ENCODE data around the gene ABTB2.

DNA sequence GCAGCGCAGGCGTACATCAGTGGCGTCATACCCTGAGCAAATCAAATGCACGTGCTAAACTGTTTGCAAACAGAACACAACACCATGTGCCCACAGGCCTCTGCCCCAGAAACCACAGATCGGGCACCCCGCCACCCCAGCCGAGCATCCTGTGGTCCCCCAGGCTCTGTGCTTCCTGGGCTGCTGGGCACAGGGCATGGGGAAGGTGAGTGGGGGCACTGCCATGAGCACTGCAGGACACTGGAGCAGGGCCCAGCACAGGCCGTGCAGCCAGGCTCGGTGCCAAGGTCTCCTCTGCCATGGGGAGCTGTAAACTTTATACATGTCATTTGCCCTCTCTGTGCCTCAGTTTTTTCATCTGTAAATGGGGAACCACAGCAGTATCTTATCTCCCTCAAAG is 189.8 kb downstream of the ABTB2 start:
- TF ChIP-seq, protein P1, sequence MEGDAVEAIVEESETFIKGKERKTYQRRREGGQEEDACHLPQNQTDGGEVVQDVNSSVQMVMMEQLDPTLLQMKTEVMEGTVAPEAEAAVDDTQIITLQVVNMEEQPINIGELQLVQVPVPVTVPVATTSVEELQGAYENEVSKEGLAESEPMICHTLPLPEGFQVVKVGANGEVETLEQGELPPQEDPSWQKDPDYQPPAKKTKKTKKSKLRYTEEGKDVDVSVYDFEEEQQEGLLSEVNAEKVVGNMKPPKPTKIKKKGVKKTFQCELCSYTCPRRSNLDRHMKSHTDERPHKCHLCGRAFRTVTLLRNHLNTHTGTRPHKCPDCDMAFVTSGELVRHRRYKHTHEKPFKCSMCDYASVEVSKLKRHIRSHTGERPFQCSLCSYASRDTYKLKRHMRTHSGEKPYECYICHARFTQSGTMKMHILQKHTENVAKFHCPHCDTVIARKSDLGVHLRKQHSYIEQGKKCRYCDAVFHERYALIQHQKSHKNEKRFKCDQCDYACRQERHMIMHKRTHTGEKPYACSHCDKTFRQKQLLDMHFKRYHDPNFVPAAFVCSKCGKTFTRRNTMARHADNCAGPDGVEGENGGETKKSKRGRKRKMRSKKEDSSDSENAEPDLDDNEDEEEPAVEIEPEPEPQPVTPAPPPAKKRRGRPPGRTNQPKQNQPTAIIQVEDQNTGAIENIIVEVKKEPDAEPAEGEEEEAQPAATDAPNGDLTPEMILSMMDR (IDR thresholded peaks at IDR 0.05; ENCODE audit: poor library complexity, severe bottlenecking) = no peak
- TF ChIP-seq SMC3 (conservative IDR thresholded peaks at IDR 0.05; ENCODE audit: poor library complexity) = no peak
- TF ChIP-seq RAD21 (conservative IDR thresholded peaks at IDR 0.05) = no peak
- TF ChIP-seq EP300 (conservative IDR thresholded peaks at IDR 0.05; ENCODE audit: poor library complexity, severe bottlenecking) = no peak
- TF ChIP-seq POLR2AphosphoS5 (IDR thresholded peaks at IDR 0.05) = no peak
- TF ChIP-seq TAF1 (IDR thresholded peaks at IDR 0.05; ENCODE audit: low read depth) = no peak
- no peak for TF ChIP-seq EZH2 (IDR thresholded peaks at IDR 0.05; ENCODE audit: borderline replicate concordance, insufficient read depth, low read length, poor library complexity, severe bottlenecking)
- TF ChIP-seq, protein P2, sequence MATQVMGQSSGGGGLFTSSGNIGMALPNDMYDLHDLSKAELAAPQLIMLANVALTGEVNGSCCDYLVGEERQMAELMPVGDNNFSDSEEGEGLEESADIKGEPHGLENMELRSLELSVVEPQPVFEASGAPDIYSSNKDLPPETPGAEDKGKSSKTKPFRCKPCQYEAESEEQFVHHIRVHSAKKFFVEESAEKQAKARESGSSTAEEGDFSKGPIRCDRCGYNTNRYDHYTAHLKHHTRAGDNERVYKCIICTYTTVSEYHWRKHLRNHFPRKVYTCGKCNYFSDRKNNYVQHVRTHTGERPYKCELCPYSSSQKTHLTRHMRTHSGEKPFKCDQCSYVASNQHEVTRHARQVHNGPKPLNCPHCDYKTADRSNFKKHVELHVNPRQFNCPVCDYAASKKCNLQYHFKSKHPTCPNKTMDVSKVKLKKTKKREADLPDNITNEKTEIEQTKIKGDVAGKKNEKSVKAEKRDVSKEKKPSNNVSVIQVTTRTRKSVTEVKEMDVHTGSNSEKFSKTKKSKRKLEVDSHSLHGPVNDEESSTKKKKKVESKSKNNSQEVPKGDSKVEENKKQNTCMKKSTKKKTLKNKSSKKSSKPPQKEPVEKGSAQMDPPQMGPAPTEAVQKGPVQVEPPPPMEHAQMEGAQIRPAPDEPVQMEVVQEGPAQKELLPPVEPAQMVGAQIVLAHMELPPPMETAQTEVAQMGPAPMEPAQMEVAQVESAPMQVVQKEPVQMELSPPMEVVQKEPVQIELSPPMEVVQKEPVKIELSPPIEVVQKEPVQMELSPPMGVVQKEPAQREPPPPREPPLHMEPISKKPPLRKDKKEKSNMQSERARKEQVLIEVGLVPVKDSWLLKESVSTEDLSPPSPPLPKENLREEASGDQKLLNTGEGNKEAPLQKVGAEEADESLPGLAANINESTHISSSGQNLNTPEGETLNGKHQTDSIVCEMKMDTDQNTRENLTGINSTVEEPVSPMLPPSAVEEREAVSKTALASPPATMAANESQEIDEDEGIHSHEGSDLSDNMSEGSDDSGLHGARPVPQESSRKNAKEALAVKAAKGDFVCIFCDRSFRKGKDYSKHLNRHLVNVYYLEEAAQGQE (IDR thresholded peaks at IDR 0.05; ENCODE audit: borderline replicate concordance) = no peak
- TF ChIP-seq MXI1 (conservative IDR thresholded peaks at IDR 0.05; ENCODE audit: poor library complexity, severe bottlenecking) = no peak

Data from neural cell (in vitro differentiated cells).